Lung (tissue), 12 donors: ENCODE measurements around the gene RASA3. TPM values are rescaled to one million over a fixed set of nuclear protein-coding genes. Genes with fewer than 3 reads are reported as not detected.

Experiments used
- ATAC-seq: fragments of 200-7000 bp; cut with Tn5 transposase; one replicate; pipeline ENCODE4 v1.9.1; 2020; ENCODE audit warnings: moderate number of reproducible peaks; ENCODE audit not compliant: insufficient read depth, low FRiP score
- DNase-seq, 3 donors: peaks; one replicate each; pipeline ENCODE4 v3.0.0-alpha.2; 2013 to 2017
- H3K27ac ChIP-seq, 2 donors: one replicate each; pipeline ENCODE4 v1.5.1; 2013; ENCODE audit warnings: mild to moderate bottlenecking in 2 of 2, moderate library complexity in 2 of 2, control low read depth in 1 of 2, inconsistent platforms in 1 of 2, low read depth in 1 of 2, low read length in 1 of 2
- H3K27me3 ChIP-seq, 3 donors: one replicate each; pipeline ENCODE4 v1.5.1; 2013; ENCODE audit warnings: low read length in 2 of 3; ENCODE audit not compliant: control insufficient read depth in 3 of 3, insufficient read depth in 3 of 3
- H3K36me3 ChIP-seq, 4 donors: one replicate each; pipeline ENCODE4 v1.5.1; 2013; ENCODE audit warnings: low read length in 4 of 4, mild to moderate bottlenecking in 1 of 4, moderate library complexity in 1 of 4; ENCODE audit not compliant: control insufficient read depth in 4 of 4, insufficient read depth in 4 of 4
- H3K4me1 ChIP-seq, 5 donors: one replicate each; pipeline ENCODE4 v1.5.1; 2013; ENCODE audit warnings: low read length in 5 of 5, mild to moderate bottlenecking in 2 of 5, moderate library complexity in 1 of 5; ENCODE audit not compliant: control insufficient read depth in 5 of 5, insufficient read depth in 5 of 5
- H3K4me3 ChIP-seq: one replicate; pipeline ENCODE4 v1.5.1; 2013; ENCODE audit warnings: mild to moderate bottlenecking, control low read depth, moderate library complexity
- H3K9ac ChIP-seq, 2 donors: one replicate each; pipeline ENCODE4 v1.5.1; 2013; ENCODE audit warnings: low read length in 2 of 2, control low read depth in 1 of 2; ENCODE audit not compliant: insufficient read depth in 1 of 2
- H3K9me3 ChIP-seq, 4 donors: one replicate each; pipeline ENCODE4 v1.5.1; 2013; ENCODE audit warnings: low read length in 3 of 4, mild to moderate bottlenecking in 1 of 4, moderate library complexity in 1 of 4; ENCODE audit not compliant: control insufficient read depth in 4 of 4, insufficient read depth in 3 of 4
- CTCF ChIP-seq: IDR thresholded peaks from 2 replicates; pipeline ENCODE4 v1.5.1; 2012; ENCODE audit warnings: mild to moderate bottlenecking; ENCODE audit errors: control extremely low read depth, extremely low read depth
- WGBS, 2 donors: extraction: QIAGEN DNeasy Blood & Tissue Kit; methylation state at CpG; one replicate each; pipeline ENCODE4 v1.1.7; 2013; 5-methylcytosine and 5-hydroxymethylcytosine counted together
- polyA plus RNA-seq, 2 donors: library from polyadenylated mRNA; stranded (reverse); fragments of 200-250 nt; gene quantifications; one replicate each; pipeline ENCODE4 v1.2.1, GENCODE V29; 2013
- total RNA-seq, 2 donors: library from RNA; depleted of rRNA in 1 of 2; stranded (reverse); fragments of >200 nt in 1 of 2; gene quantifications; one replicate each; pipeline ENCODE4 v1.2.1, GENCODE V29; 2014 to 2021
- donor health status: control.
- donor health status: control.
- donor health status: Bipolar disorder and iron deficiency.
- donor health status: healthy.
- donor health status: DM: yes; HTN: yes; CAD: no.

RASA3 gene
- total and polyA plus RNA-seq, 4 donors = 7.4 to 22.8 (median 16.2) TPM

DNA sequence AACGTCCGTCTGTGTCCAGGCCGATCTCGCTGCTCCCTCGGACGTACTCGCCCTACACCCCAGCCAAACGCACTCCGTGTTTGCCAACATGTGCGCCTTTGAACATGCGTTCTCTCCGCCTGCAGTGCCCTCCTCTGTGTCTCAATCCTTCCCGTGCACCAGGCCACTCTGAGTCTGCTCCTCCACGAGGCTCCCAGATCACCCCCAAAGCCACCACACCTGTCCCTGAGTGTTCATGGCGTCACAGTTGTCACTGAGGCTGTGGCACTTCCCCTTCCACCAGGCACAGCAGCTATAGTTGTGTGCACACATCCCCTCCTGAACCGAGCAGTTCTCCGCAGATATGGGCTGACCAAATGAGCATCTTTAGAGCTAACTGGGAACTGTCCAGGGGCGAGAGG is 35.6 kb downstream of the RASA3 start:
- Histone ChIP-seq H3K4me3 (no peak overlapping the region), H3K9ac (no peak overlapping the region), H3K9me3 (peaks cover 0 to 7% (median 1%) of the 10 kb centered on the region in 4 donors), H3K4me1 (peaks cover 0 to 19% (median 2%) of the 10 kb centered on the region in 5 donors), H3K36me3 (no peaks in the 10 kb centered on the region), H3K27ac (no peak overlapping the region), H3K27me3 (no peaks in the 10 kb centered on the region)
- ATAC-seq = no peak
- peak in 1 of 3 donors; percentile 12 for DNase-seq
- no peak for TF ChIP-seq CTCF
- WGBS, 2 donors = 84 to 88% methylated on average over 18 of the region's 18 CpGs

GRCh38 chr13:114096031-114096485 is 36.4 kb downstream of the RASA3 start:
- WGBS, 2 donors = 91 to 94% methylated on average over 24 of the region's 24 CpGs
- DNase-seq = peak in 1 of 3 donors; percentile 8
- Histone ChIP-seq H3K9me3 (peaks cover 0 to 7% (median 1%) of the 10 kb centered on the region in 4 donors), H3K27me3 (no peaks in the 10 kb centered on the region), H3K36me3 (no peaks in the 10 kb centered on the region), H3K4me1 (peaks cover 0 to 12% (median under 1%) of the 10 kb centered on the region in 5 donors), H3K9ac (no peak overlapping the region), H3K4me3 (no peak overlapping the region), H3K27ac (no peak overlapping the region)
- no peak for TF ChIP-seq CTCF
- no peak for ATAC-seq

DNA sequence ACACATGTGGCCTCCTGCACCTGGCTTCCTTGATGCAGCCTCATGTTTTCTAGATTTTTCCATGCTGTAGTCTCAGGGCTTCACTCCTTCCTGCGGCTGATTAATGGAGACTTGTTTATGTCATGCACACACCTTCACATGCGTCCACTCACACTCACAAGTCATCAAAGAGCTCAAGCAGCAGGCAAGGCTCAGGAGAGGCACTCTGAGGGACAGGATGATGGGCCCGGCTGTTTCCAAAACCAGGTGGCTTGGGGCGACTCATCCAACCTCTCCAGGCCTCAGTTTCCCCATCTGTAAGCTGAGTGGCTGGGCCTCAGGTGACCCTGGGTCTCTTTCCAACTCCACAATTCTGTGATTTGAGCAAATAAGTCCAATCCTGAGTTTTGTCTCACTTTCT is 36.9 kb downstream of the RASA3 start:
- ATAC-seq (no peak), DNase-seq (peak in 1 of 3 donors; percentile 5)
- Histone ChIP-seq H3K4me1 (peaks cover 0 to 6% (median 0%) of the 10 kb centered on the region in 5 donors), H3K27me3 (no peaks in the 10 kb centered on the region), H3K4me3 (no peak overlapping the region), H3K9ac (no peak overlapping the region), H3K9me3 (peaks cover 0 to 7% (median 1%) of the 10 kb centered on the region in 4 donors), H3K27ac (no peak overlapping the region), H3K36me3 (no peaks in the 10 kb centered on the region)
- 71 to 94% methylated on average over 4 of the region's 4 CpGs for WGBS, 2 donors
- TF ChIP-seq CTCF = no peak

- peaks cover 0 to 7% (median 1%) of the 10 kb centered on the region in 4 donors for H3K9me3 ChIP-seq
- H3K4me1 ChIP-seq = peaks cover 0 to 2% (median 0%) of the 10 kb centered on the region in 5 donors
- H3K36me3 ChIP-seq = no peaks in the 10 kb centered on the region
- H3K27ac ChIP-seq = no peak overlapping the region
- ATAC-seq = no peak
- DNase-seq = peak in 1 of 3 donors; percentile 1
- no peak overlapping the region for H3K4me3 ChIP-seq
- H3K27me3 ChIP-seq = no peaks in the 10 kb centered on the region
- TF ChIP-seq CTCF = no peak
- H3K9ac ChIP-seq = no peak overlapping the region
Observed at GRCh38 chr13:114093118-114093517, 39.3 kb downstream of the RASA3 start.
